HepG2 (cell line): ENCODE measurements around the gene GNB4. TPM values are rescaled to one million over a fixed set of nuclear protein-coding genes. Genes with fewer than 3 reads are reported as not detected.

Experiments
- ATAC-seq: fragments of 200-7000 bp; cut with Tn5 transposase; 3 replicates; pipeline ENCODE4 v1.9.1; 2020; ENCODE audit warnings: mild to moderate bottlenecking, moderate library complexity
- BruUV-seq: library from RNA; stranded (reverse); fragments of 400-500 nt; replicated peaks from 2 replicates; lab custom pipeline; 2021; lab: Mats Ljungman, UMichigan
- CTCF ChIA-PET: fragments of 300-600 bp; formaldehyde crosslinking; extraction: SDS; loops from one replicate; lab custom pipeline; 2021; ENCODE audit warnings: low total read pairs, inconsistent platforms, low intra/inter-chr PET ratio; lab: Yijun Ruan, JAX
- POLR2A ChIA-PET: fragments of 350-600 bp; sonication (Branson Sonifier 250); formaldehyde crosslinking; loops from one replicate; lab custom pipeline; 2020; ENCODE audit warnings: antibody characterized with exemption, inconsistent platforms; lab: Yijun Ruan, JAX
- DNase-seq: peaks from one replicate; pipeline ENCODE4 v3.0.0-alpha.2; 2015; ENCODE audit warnings: low spot score
- FAIRE-seq: peaks from 3 replicates; lab custom pipeline; 2011; peaks lifted over from hg19 to GRCh38; lab: Jason Lieb, UNC
- H2AFZ ChIP-seq: one replicate; pipeline ENCODE4 v1.6.1; 2011; ENCODE audit warnings: low read length, inconsistent platforms
- H3K27ac ChIP-seq: fragments of 300-600 bp; 3 replicates; pipeline ENCODE4 v1.8.0; 2011; ENCODE audit warnings: mixed run types, mild to moderate bottlenecking, mixed read lengths, low read length, inconsistent platforms; ENCODE audit not compliant: insufficient read depth; ENCODE audit errors: extremely low read length
- H3K27me3 ChIP-seq, 2 experiments: fragments of 200-600 bp in 1 of 2; 2 replicates in 1 of 2; 3 replicates in 1 of 2; pipeline versions ENCODE4 v1.6.0 to v1.8.0; 2011; ENCODE audit warnings: low read length in 2 of 2, mild to moderate bottlenecking in 2 of 2, moderate library complexity in 2 of 2, inconsistent platforms in 1 of 2; ENCODE audit not compliant: insufficient read depth in 2 of 2, control insufficient read depth in 1 of 2
- H3K36me3 ChIP-seq, 2 experiments: fragments of 200-600 bp in 1 of 2; replicated peaks in 1 of 2; 2 replicates in 1 of 2; 3 replicates in 1 of 2; pipeline versions ENCODE4 v1.5.1 to v1.8.0; 2011; ENCODE audit warnings: low read length in 2 of 2, inconsistent platforms in 1 of 2; ENCODE audit not compliant: insufficient read depth in 2 of 2, control insufficient read depth in 1 of 2
- H3K4me1 ChIP-seq: 2 replicates; pipeline ENCODE4 v1.5.1; 2012; ENCODE audit warnings: low read length, inconsistent platforms; ENCODE audit not compliant: insufficient read depth
- H3K4me2 ChIP-seq: 2 replicates; pipeline ENCODE4 v1.6.0; 2011; ENCODE audit warnings: low read depth, low read length, inconsistent platforms
- H3K4me3 ChIP-seq, 3 experiments: fragments of 200-600 bp in 1 of 3; sonication (generic), shearing (Covaris generic) in 1 of 3; replicated peaks in 1 of 3; 2 replicates each; pipeline ENCODE4 v1.5.1; 2011 to 2016; ENCODE audit warnings: low read length in 3 of 3, inconsistent platforms in 2 of 3, low read depth in 2 of 3, mild to moderate bottlenecking in 2 of 3, control low read depth in 1 of 3, mixed read lengths in 1 of 3; ENCODE audit not compliant: insufficient read depth in 1 of 3
- H3K79me2 ChIP-seq: one replicate; pipeline ENCODE4 v1.6.1; 2011; ENCODE audit warnings: low read length, inconsistent platforms; ENCODE audit not compliant: insufficient read depth
- H3K9ac ChIP-seq: 2 replicates; pipeline ENCODE4 v1.6.0; 2011; ENCODE audit warnings: mild to moderate bottlenecking, low read depth, low read length, inconsistent platforms; ENCODE audit not compliant: insufficient read depth
- H3K9me3 ChIP-seq: 2 replicates; pipeline ENCODE4 v1.5.1; 2012; ENCODE audit warnings: mild to moderate bottlenecking, low read length
- H4K20me1 ChIP-seq: 2 replicates; pipeline ENCODE4 v1.6.0; 2011; ENCODE audit warnings: inconsistent platforms, mild to moderate bottlenecking, low read length, moderate library complexity; ENCODE audit not compliant: insufficient read depth
- ATF7-NPFF ChIP-seq: sonication (generic); formaldehyde crosslinking; IDR thresholded peaks from 2 replicates; pipeline ENCODE4 v1.8.1; 2023; ENCODE audit warnings: mild to moderate bottlenecking, low read depth, missing genetic modification reagents, moderate library complexity
- BORCS8-MEF2B ChIP-seq: sonication (generic); formaldehyde crosslinking; IDR thresholded peaks from 2 replicates; pipeline ENCODE4 v1.8.0; 2022; ENCODE audit warnings: mild to moderate bottlenecking, missing genetic modification reagents
- HNRNPL ChIP-seq: fragments of 200-400 bp; formaldehyde crosslinking; IDR thresholded peaks from 2 replicates; pipeline ENCODE4 v1.6.1; 2017; ENCODE audit warnings: mild to moderate bottlenecking, low read depth, low read length
- IRF2 ChIP-seq: IDR thresholded peaks from 2 replicates; pipeline ENCODE4 v1.6.1; 2018; ENCODE audit warnings: missing genetic modification reagents, missing compliant biosample characterization
- KLF13 ChIP-seq: sonication (generic); formaldehyde crosslinking; IDR thresholded peaks from 2 replicates; pipeline ENCODE4 v1.4.0; 2020; ENCODE audit warnings: mild to moderate bottlenecking, missing genetic modification reagents
- LCORL ChIP-seq, 2 experiments: fragments of 450-650 bp in 1 of 2; sonication (generic) in 1 of 2; formaldehyde crosslinking in 1 of 2; IDR thresholded peaks; 2 replicates each; pipeline versions ENCODE4 v1.5.0 to v1.6.1; 2017 to 2020; ENCODE audit warnings: antibody characterized with exemption in 1 of 2, missing genetic modification reagents in 1 of 2
- PAF1 ChIP-seq: IDR thresholded peaks from 2 replicates; pipeline ENCODE4 v1.6.1; 2016; ENCODE audit warnings: missing genetic modification reagents, missing compliant biosample characterization
- POLR2AphosphoS2 ChIP-seq: IDR thresholded peaks from 2 replicates; pipeline ENCODE4 v1.6.1; 2011; ENCODE audit warnings: low read depth, low read length, improper control_type of control experiment
- PRPF4 ChIP-seq: fragments of 200-400 bp; formaldehyde crosslinking; IDR thresholded peaks from 2 replicates; pipeline ENCODE4 v1.6.1; 2016; ENCODE audit warnings: low read length, low read depth; ENCODE audit not compliant: poor library complexity, severe bottlenecking
- TCF7 ChIP-seq: sonication (generic); IDR thresholded peaks from 2 replicates; pipeline ENCODE4 v1.6.1; 2016; ENCODE audit warnings: antibody characterized with exemption, low read depth
- ZBTB20 ChIP-seq: sonication (generic); formaldehyde crosslinking; IDR thresholded peaks from 2 replicates; pipeline ENCODE4 v1.8.1; 2023; ENCODE audit warnings: missing genetic modification reagents, low read depth, mild to moderate bottlenecking, borderline replicate concordance
- ZFX ChIP-seq: sonication (generic); formaldehyde crosslinking; IDR thresholded peaks from 2 replicates; pipeline ENCODE4 v1.4.0; 2020; ENCODE audit warnings: mild to moderate bottlenecking, low read depth, missing genetic modification reagents, moderate library complexity
- ZNF160 ChIP-seq: sonication (generic); formaldehyde crosslinking; IDR thresholded peaks from 2 replicates; pipeline ENCODE4 v1.8.0; 2022; ENCODE audit warnings: mild to moderate bottlenecking, inconsistent platforms, missing genetic modification reagents
- ZNF251 ChIP-seq: sonication (generic); formaldehyde crosslinking; IDR thresholded peaks from 2 replicates; pipeline ENCODE4 v1.9.0; 2021; ENCODE audit warnings: mild to moderate bottlenecking, missing genetic modification reagents
- ZNF335 ChIP-seq: sonication (generic); formaldehyde crosslinking; IDR thresholded peaks from 2 replicates; pipeline ENCODE4 v1.4.0; 2020; ENCODE audit warnings: missing genetic modification reagents
- ZNF83 ChIP-seq: sonication (generic); formaldehyde crosslinking; IDR thresholded peaks from 2 replicates; pipeline ENCODE4 v1.4.0; 2020; ENCODE audit warnings: missing genetic modification reagents, mild to moderate bottlenecking, borderline replicate concordance
- in situ Hi-C: cut with HindIII; loops from 2 replicates; pipeline ENCODE4 v1.10.0; 2017; ENCODE audit warnings: low pct_unique_long_range_greater_than_20kb; ENCODE audit not compliant: extremely low pct_ligation_motif_present
- intact Hi-C: fragments of 100-400 bp; cut with micrococcal nuclease; formaldehyde crosslinking; loops from one replicate; pipeline ENCODE4 v1.10.0; 2022; ENCODE audit not compliant: unreplicated experiment
- polyA plus RNA-seq, 8 experiments: library from polyadenylated mRNA; depleted of rRNA in 3 of 8; stranded (reverse) in 7 of 8; unstranded in 1 of 8; fragments of >200 nt; fragmentation: Illumina TruSeq in 4 of 8; extraction: Trizol in 4 of 8; gene quantifications; 2 replicates each; pipeline versions ENCODE4 v1.2.1 to v1.2.3, GENCODE V29; 2011 to 2016; ENCODE audit warnings: low read depth in 4 of 8, missing spikeins in 1 of 8, mixed read lengths in 1 of 8; ENCODE audit not compliant: insufficient read depth in 1 of 8
- total RNA-seq, 5 experiments: library from RNA; depleted of rRNA; stranded (reverse); fragments of >200 nt; fragmentation: Illumina TruSeq; extraction: Trizol; gene quantifications; 2 replicates each; pipeline ENCODE4 v1.2.3, GENCODE V29; 2016; ENCODE audit warnings: low read depth in 1 of 5
- TF ChIP-seq, protein P1 (sequence below), 2 experiments: sonication (generic) in 1 of 2; formaldehyde crosslinking in 1 of 2; IDR thresholded peaks; 2 replicates each; pipeline versions ENCODE4 v1.4.0 to v1.6.1; 2018 to 2020; ENCODE audit warnings: missing genetic modification reagents in 2 of 2, borderline replicate concordance in 1 of 2, low read depth in 1 of 2, mild to moderate bottlenecking in 1 of 2, missing biosample characterization in 1 of 2
- TF ChIP-seq, protein P2 (sequence below): sonication (generic); formaldehyde crosslinking; IDR thresholded peaks from 2 replicates; pipeline ENCODE4 v1.4.0; 2020; ENCODE audit warnings: missing genetic modification reagents, mild to moderate bottlenecking, borderline replicate concordance

GNB4 gene
- total and polyA plus RNA-seq, 2 of the 13 experiments (the other 11 are each of a cell fraction or from before 2014, with no cell fraction given) = 0.07 to 0.13 TPM

DNA sequence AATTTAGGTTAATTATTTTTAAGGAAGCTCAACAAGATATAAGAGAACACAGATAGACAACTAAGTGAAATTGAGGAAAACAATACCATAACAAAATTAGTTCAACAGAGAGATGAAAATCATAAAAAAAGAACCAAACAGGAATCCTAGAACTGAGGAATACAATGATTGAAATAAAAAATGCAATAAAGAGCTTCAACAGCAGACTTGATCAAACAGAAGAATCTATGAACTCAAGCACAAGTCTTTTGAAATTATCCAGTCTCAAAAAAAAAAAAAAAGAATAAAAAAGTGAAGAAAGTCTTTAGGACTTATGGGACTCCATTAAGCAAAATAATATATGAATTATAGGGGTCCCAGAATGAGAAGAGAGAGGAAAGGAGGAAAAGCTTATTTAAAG lies 42.0 kb upstream of the GNB4 start (continued):
- TF ChIP-seq PRPF4 (no peak), IRF2 (CRISPR knock-in tag) (no peak), ZNF160 (CRISPR knock-in tag) (peak; percentile 96)

DNA sequence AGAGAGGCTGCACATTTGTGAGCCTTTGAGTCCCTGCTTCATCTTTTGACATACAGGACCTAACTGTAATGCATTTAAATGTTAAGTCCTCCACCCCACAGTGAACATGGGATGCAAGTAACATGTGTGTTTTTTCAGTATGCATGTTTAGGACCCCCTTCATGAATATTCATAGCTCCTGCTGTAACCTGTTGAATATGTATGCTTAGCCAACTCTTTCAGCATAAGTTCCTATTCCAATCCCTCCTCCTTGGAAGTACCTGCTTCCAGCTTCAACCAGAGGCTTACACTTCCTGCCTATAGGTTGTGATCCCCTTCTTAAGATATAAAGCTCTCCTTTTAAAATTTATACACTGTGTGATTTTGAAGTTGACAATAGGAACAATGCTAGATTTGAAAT lies 36.9 kb upstream of the GNB4 start:
- Histone ChIP-seq H3K4me3 (no peak overlapping the region), H3K79me2 (no peaks in the 10 kb centered on the region), H4K20me1 (no peaks in the 10 kb centered on the region), H3K9me3 (peaks cover 10% of the 10 kb centered on the region), H2AFZ (no peak overlapping the region), H3K4me2 (no peak overlapping the region), H3K27me3 (no peaks in the 10 kb centered on the region; a peak in 1 of 5 replicates), H3K9ac (no peak overlapping the region), H3K27ac (no peak overlapping the region), H3K36me3 (no peaks in the 10 kb centered on the region), H3K4me1 (no peaks in the 10 kb centered on the region)
- ATAC-seq (no peak), DNase-seq (no peak), FAIRE-seq (no peak)
- no peak for TF ChIP-seq HNRNPL
- TF ChIP-seq ZNF83 (CRISPR knock-in tag) = no peak
- no peak for TF ChIP-seq ZBTB20 (CRISPR knock-in tag)
- no peak for TF ChIP-seq BORCS8-MEF2B (CRISPR knock-in tag)
- TF ChIP-seq ZNF335 (CRISPR knock-in tag) = no peak
- TF ChIP-seq, protein P1, sequence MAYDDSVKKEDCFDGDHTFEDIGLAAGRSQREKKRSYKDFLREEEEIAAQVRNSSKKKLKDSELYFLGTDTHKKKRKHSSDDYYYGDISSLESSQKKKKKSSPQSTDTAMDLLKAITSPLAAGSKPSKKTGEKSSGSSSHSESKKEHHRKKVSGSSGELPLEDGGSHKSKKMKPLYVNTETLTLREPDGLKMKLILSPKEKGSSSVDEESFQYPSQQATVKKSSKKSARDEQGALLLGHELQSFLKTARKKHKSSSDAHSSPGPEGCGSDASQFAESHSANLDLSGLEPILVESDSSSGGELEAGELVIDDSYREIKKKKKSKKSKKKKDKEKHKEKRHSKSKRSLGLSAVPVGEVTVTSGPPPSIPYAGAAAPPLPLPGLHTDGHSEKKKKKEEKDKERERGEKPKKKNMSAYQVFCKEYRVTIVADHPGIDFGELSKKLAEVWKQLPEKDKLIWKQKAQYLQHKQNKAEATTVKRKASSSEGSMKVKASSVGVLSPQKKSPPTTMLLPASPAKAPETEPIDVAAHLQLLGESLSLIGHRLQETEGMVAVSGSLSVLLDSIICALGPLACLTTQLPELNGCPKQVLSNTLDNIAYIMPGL (CRISPR knock-in tag; IDR thresholded peaks at IDR 0.05; ENCODE audit: borderline replicate concordance in 1 of 2, low read depth in 1 of 2) = no peak
- no peak for TF ChIP-seq LCORL (IDR thresholded peaks at IDR 0.05)
- no peak for TF ChIP-seq LCORL (CRISPR knock-in tag; IDR thresholded peaks at IDR 0.05)
- TF ChIP-seq, protein P2, sequence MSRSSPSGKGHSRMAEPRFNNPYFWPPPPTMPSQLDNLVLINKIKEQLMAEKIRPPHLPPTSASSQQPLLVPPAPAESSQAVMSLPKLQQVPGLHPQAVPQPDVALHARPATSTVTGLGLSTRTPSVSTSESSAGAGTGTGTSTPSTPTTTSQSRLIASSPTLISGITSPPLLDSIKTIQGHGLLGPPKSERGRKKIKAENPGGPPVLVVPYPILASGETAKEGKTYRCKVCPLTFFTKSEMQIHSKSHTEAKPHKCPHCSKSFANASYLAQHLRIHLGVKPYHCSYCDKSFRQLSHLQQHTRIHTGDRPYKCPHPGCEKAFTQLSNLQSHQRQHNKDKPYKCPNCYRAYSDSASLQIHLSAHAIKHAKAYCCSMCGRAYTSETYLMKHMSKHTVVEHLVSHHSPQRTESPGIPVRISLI (CRISPR knock-in tag) = no peak
- TF ChIP-seq ZNF251 = no peak
- TF ChIP-seq TCF7 = no peak
- no peak for TF ChIP-seq POLR2AphosphoS2
- TF ChIP-seq ATF7-NPFF (CRISPR knock-in tag) = no peak
- no peak for TF ChIP-seq ZFX (CRISPR knock-in tag)
- no peak for TF ChIP-seq KLF13 (CRISPR knock-in tag)
- no peak for TF ChIP-seq PAF1 (CRISPR knock-in tag)
- in situ Hi-C loops (no loop called here), intact Hi-C loops (no loop called here)
- CTCF ChIA-PET = no interaction called here
- BruUV-seq = no TSS peak
- POLR2A ChIA-PET = no interaction called here
